HG02943 (cell line): ENCODE results near the gene PCDHGC4.

Experiments
- ATAC-seq: cut with Tn5 transposase; IDR thresholded peaks from one replicate; pipeline ENCODE4 v1.9.1; 2021; ENCODE audit warnings: mild to moderate bottlenecking, low read depth, moderate library complexity; ENCODE audit not compliant: unreplicated experiment

Gene PCDHGC4

GRCh38 chr5:141527426-141527825 lies 42.6 kb downstream of the PCDHGC4 start:
- no peak for ATAC-seq

- no peak for ATAC-seq
Observed at GRCh38 chr5:141528291-141528984, 43.6 kb downstream of the PCDHGC4 start.

- no peak for ATAC-seq
Observed at GRCh38 chr5:141529002-141529401, 44.2 kb downstream of the PCDHGC4 start.

GRCh38 chr5:141529873-141530272 lies 45.0 kb downstream of the PCDHGC4 start:
- no peak for ATAC-seq

- no peak for ATAC-seq
Observed at GRCh38 chr5:141532726-141533125, 47.9 kb downstream of the PCDHGC4 start.

- ATAC-seq, result no peak
Observed at GRCh38 chr5:141533897-141534296, 49.1 kb downstream of the PCDHGC4 start.

- ATAC-seq, result no peak
Observed at GRCh38 chr5:141534492-141535213, 49.8 kb downstream of the PCDHGC4 start.
